Keratinocyte (primary cell): ENCODE data around the gene FER1L5.

Source experiments
- CTCF ChIP-seq, 3 experiments: IDR thresholded peaks in 1 of 3; conservative IDR thresholded peaks in 1 of 3; optimal IDR thresholded peaks in 1 of 3; 2 replicates in 2 of 3; 3 replicates in 1 of 3; pipeline versions ENCODE3 to v1.5.1; 2011; ENCODE audit warnings: low read length in 3 of 3, mild to moderate bottlenecking in 3 of 3, moderate library complexity in 2 of 3, control low read depth in 1 of 3, inconsistent platforms in 1 of 3; ENCODE audit not compliant: insufficient read depth in 2 of 3; ENCODE audit errors: extremely low read depth in 1 of 3
- EZH2 ChIP-seq: IDR thresholded peaks from one replicate; pipeline ENCODE4 v1.6.1; 2012; ENCODE audit warnings: inconsistent platforms, mild to moderate bottlenecking, low read length, moderate library complexity

GRCh38 chr2:96647681-96648080 is 5.1 kb downstream of the FER1L5 start:
- TF ChIP-seq CTCF (optimal IDR thresholded peaks at IDR 0.05 in 1 of 3, IDR thresholded peaks at IDR 0.05 in 1 of 3, conservative IDR thresholded peaks at IDR 0.05 in 1 of 3; ENCODE audit: extremely low read depth in 1 of 3, insufficient read depth in 2 of 3, low read length in 3 of 3), result no peak
- TF ChIP-seq EZH2, result no peak
